GM21619 (cell line): ENCODE measurements around the gene GFPT2.

Source experiments
- ATAC-seq: cut with Tn5 transposase; IDR thresholded peaks from one replicate; pipeline ENCODE4 v1.9.1; 2021; ENCODE audit not compliant: unreplicated experiment

The GFPT2 gene

GRCh38 chr5:180353048-180353979 is at the start of gene GFPT2:
Gene GFPT2 (minus strand): TSS chr5:180353336. CDS start chr5:180353217, 119 bp downstream.
- peak; percentile 68 for ATAC-seq

- no peak for ATAC-seq
Observed at GRCh38 chr5:180402716-180403115, 49.6 kb upstream of the GFPT2 start.

DNA sequence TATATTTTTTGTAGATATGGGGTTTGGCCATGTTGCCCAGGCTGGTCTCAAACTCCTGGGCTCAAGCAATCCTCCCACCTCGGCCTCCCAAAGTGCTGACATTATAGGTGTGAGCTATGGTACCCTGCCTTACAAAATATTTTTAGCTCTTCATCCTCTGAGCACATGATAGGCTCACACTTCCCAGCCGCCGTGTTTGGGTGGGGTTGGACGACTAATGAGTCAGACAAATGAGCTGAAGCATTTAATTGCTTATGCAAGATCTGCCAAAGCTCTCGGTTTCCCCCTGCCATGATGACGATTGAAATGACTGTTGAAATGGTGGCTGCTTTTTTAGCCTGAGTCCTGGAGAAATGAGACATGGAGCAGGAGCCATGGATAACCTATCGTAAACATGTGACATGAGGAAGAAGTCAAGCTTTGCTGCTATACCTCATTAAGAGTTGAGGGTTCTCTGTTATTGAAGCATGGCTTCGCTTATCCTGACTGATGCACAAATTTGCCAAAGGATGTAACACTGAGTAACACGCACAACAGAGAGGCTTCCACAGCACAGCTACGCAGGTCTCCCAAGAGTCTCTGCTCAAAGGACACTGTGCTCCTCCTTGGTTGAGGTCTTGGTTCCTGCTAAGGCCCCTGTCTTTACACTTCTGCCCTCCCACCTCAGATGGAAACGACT is 48.2 kb upstream of the GFPT2 start:
- no peak for ATAC-seq

- ATAC-seq = no peak
Observed at GRCh38 chr5:180400416-180400815, 47.3 kb upstream of the GFPT2 start.

- ATAC-seq = no peak
Observed at GRCh38 chr5:180399401-180400215, 46.5 kb upstream of the GFPT2 start.

DNA sequence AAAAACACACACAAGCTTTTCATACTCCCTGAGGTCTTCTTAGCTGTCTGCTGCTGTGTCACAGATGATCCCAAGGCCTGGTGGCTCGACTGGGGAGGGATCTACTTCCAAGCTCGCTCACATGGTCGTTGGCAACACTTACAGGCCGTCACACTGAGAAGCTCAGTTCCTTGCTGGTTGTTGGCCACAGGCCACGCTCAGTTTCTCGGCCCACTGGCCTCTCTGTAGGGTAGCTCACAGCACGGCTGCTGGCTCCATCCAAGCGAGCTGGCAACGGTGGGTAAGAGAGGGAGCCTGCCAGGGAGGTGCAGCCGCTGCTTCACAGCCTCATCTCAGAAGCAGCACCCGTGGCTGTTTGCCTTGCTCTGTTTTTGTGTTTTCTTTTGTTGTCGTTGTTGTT is 43.8 kb upstream of the GFPT2 start:
- ATAC-seq = no peak

- ATAC-seq = no peak
Observed at GRCh38 chr5:180395540-180396274, 42.6 kb upstream of the GFPT2 start.

DNA sequence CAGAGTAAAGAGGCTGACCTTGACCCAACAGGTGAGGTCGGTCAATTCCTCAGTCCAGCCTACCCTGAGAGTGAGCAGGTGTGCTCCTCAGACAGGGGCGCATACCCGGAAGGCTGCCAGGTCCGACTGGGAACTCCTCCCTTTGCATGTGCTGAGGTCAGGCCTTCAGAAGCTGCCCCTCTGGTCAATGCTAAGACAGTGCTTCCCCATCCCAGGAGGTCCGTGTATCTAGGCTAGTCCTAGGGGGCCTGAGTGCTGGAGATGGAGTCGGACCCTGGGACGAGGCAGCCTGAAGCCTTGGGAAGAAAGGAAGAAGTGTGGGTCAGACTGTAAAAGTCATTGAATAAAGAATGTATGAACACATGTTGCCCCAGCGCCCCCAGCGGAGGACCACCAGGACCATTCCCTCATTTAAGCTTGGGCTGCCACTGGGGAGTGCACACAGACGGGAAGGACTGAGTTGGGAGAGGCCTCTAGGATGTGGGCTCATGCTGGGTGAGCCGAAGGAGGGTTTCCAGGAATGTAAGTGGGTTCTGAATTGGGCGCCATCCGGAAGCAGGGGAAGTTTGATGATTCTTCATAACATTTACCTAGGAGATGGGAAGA is 41.0 kb upstream of the GFPT2 start:
- ATAC-seq = no peak

DNA sequence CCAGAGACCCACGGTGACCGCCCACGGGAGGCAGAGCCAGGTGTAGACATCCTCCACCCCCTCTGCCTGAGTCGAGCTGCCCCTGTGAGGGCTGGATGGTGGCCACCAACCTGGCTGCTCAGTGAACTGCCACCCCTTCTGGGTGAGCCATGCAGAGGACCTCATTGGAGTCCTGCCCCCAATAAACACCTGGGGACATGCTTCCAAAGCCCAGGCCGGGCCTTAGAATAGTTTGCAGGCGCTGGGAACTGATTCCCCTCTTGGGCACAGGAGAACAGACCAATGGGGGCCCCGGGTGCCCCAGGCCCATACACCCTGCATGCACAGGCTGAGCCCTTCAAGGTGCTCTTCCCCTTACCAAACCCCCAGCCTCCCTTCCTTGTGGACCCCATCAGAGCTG is 38.1 kb upstream of the GFPT2 start:
- ATAC-seq = no peak

GRCh38 chr5:180390441-180391190 is 37.5 kb upstream of the GFPT2 start:
- ATAC-seq = no peak

- ATAC-seq = no peak
Observed at GRCh38 chr5:180389252-180390101, 36.3 kb upstream of the GFPT2 start.

DNA sequence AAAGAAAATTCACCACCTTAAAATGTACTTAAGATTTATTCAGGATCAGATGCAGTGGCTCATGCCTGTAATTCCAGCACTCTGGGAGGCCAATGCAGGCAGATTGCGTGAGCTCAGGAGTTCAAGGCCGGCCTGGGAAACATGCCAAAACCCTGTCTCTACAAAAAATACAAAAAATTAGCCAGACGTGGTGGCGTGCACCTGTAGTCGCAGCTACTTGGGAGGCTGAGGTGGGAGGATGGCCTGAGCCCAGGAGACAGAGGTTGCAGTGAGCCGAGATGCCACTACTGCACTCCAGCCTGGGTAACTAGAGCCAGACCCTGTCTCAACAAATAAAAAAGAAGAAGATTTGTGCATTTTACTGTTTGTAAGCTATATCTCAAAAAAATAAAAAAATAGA is 34.7 kb upstream of the GFPT2 start:
- no peak for ATAC-seq

DNA sequence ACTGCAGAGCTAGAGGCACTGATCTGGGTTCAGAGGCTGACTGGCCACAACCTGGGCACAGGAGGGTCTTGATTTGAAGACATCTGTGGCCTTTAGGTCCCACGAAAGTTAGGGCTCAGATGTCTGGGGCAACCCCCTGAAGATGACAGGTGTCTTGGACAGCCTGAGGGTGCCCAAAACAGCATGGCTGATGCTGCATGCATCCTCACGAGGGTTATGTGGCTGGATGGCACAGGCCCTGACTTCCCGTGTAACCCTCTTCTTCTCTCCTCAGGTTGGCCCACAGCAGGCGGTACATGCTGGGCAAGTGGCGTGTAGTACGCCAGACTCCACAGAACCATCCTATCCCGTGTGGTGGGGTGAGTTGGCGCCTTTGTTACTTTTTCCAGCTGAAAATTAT is 29.8 kb upstream of the GFPT2 start:
- ATAC-seq = no peak

- ATAC-seq = no peak
Observed at GRCh38 chr5:180381851-180382480, 28.8 kb upstream of the GFPT2 start.

- ATAC-seq = no peak
Observed at GRCh38 chr5:180381428-180381827, 28.3 kb upstream of the GFPT2 start.

DNA sequence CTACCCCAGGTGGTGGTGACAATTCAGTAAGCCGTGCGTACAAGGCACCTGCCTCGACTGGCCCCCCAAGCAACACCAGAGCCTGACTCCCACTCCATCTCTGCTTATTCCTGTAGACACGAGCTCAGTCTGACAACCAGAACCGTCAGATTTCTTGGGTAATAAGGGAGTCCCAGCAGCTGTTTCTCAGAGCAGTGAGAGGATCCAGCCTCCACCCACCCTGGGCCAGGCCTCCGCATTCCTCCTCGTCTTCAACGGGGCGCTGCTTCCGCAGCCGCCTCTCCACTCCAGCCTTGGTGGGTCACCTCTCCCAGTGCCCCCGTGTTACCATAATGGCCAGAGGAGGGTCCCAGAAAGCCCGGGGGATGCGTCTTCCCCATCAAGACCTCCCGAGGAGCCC is 27.7 kb upstream of the GFPT2 start:
- no peak for ATAC-seq

GRCh38 chr5:180380441-180380840 is 27.3 kb upstream of the GFPT2 start:
- ATAC-seq = no peak

- no peak for ATAC-seq
Observed at GRCh38 chr5:180379355-180380070, 26.4 kb upstream of the GFPT2 start.
